OCI-LY3 (cell line): ENCODE measurements around the gene CABP7.

Experiments used
- H2AFZ ChIP-seq: fragments of 200-600, 300-600 bp; shearing (Covaris generic); 2 replicates; pipeline ENCODE4 v1.6.0; 2014; ENCODE audit warnings: antibody characterized with exemption, low read depth, low read length
- H3K27ac ChIP-seq: fragments of 200-600, 300-600 bp; sonication (generic); 2 replicates; pipeline ENCODE4 v1.5.1; 2014; ENCODE audit warnings: mild to moderate bottlenecking, low read length, moderate library complexity, mixed read lengths
- H3K27me3 ChIP-seq: fragments of 200-600, 300-600 bp; sonication (generic); 2 replicates; pipeline ENCODE4 v1.6.1; 2014; ENCODE audit warnings: low read depth, low read length, mixed read lengths
- H3K36me3 ChIP-seq: fragments of 200-600, 300-600 bp; sonication (generic); replicated peaks from 2 replicates; pipeline ENCODE3; 2014; ENCODE audit warnings: low read depth, low read length, mixed read lengths
- H3K4me1 ChIP-seq: fragments of 300-600, 200-600 bp; sonication (generic); 2 replicates; pipeline ENCODE4 v1.6.1; 2014; ENCODE audit warnings: low read length, mixed read lengths
- H3K4me2 ChIP-seq: fragments of 200-600, 300-600 bp; sonication (generic); 2 replicates; pipeline ENCODE4 v1.6.1; 2014; ENCODE audit warnings: low read length, mixed read lengths
- H3K4me3 ChIP-seq: fragments of 300-600, 200-600 bp; sonication (generic); 2 replicates; pipeline ENCODE4 v1.5.1; 2014; ENCODE audit warnings: antibody characterized with exemption, mild to moderate bottlenecking, low read length, moderate library complexity
- H3K79me2 ChIP-seq: fragments of 300-600, 200-600 bp; shearing (Covaris generic); 2 replicates; pipeline ENCODE4 v1.6.1; 2014; ENCODE audit warnings: mild to moderate bottlenecking, low read length, mixed read lengths
- H3K9ac ChIP-seq: fragments of 300-600, 200-600 bp; shearing (Covaris generic); 2 replicates; pipeline ENCODE4 v1.6.0; 2014; ENCODE audit warnings: mild to moderate bottlenecking, low read length, moderate library complexity
- H3K9me3 ChIP-seq: fragments of 200-600, 300-600 bp; shearing (Covaris generic); 2 replicates; pipeline ENCODE4 v1.6.1; 2014; ENCODE audit warnings: low read length, mixed read lengths; ENCODE audit not compliant: insufficient read depth
- H4K20me1 ChIP-seq: fragments of 200-600, 300-600 bp; sonication (generic); 2 replicates; pipeline ENCODE4 v1.6.1; 2016; ENCODE audit warnings: low read length, mixed read lengths; ENCODE audit not compliant: insufficient read depth
- EZH2phosphoT487 ChIP-seq: fragments of 200-600 bp; shearing (Covaris generic); IDR thresholded peaks from 2 replicates; pipeline ENCODE4 v1.6.1; 2018; ENCODE audit warnings: antibody characterized with exemption, mixed run types, low read depth
- TF ChIP-seq, protein P1 (sequence below): fragments of 200-600, 300-600 bp; sonication (generic); IDR thresholded peaks from 2 replicates; pipeline ENCODE4 v1.5.1; 2014; ENCODE audit warnings: antibody characterized with exemption, low read length, low read depth

The CABP7 gene

DNA sequence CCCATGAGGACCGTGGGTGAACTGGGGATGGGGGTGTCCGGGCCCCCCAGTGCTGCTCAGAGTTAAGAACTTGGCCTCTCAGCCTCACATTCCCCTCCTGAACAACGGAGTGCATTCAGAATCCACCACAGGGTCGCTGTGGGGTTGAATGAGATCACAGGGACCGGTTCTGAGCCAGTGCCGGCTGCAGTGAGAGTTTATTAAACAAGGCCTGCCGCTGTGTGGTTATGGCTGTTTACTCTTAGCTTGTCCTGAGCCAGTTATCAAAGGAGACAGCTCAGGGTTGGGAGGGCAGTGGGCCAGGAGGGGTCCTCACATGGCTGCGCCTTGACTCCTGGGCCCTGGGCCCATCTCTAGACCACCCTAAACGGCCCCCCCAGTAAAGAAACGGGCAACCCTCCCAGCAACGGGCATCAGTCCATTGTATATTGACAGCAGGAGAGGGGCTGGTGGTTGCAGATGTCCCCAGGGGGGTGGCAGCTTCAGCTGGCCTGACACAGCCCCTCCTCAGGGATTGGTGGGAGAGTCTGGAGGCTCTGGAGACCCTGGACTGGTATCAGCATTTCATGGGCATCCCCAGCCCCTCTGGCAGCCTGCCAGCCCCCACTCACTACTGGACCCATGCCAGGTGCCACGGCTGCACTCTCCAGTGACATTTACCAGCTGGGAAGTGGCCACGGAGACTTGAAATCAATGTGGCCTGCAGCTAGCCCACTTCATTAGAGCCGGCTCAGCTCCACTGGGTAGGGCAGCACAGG, 15.1 kb upstream of the CABP7 start:
- Histone ChIP-seq H3K4me2 (no peak overlapping the region), H3K79me2 (no peaks in the 10 kb centered on the region), H3K4me3 (no peak overlapping the region), H3K4me1 (peaks cover 13% of the 10 kb centered on the region), H3K27me3 (peaks cover 12% of the 10 kb centered on the region), H4K20me1 (no peaks in the 10 kb centered on the region), H3K27ac (no peak overlapping the region), H2AFZ (no peak overlapping the region), H3K9ac (no peak overlapping the region), H3K36me3 (no peaks in the 10 kb centered on the region), H3K9me3 (no peaks in the 10 kb centered on the region)
- TF ChIP-seq, protein P1, sequence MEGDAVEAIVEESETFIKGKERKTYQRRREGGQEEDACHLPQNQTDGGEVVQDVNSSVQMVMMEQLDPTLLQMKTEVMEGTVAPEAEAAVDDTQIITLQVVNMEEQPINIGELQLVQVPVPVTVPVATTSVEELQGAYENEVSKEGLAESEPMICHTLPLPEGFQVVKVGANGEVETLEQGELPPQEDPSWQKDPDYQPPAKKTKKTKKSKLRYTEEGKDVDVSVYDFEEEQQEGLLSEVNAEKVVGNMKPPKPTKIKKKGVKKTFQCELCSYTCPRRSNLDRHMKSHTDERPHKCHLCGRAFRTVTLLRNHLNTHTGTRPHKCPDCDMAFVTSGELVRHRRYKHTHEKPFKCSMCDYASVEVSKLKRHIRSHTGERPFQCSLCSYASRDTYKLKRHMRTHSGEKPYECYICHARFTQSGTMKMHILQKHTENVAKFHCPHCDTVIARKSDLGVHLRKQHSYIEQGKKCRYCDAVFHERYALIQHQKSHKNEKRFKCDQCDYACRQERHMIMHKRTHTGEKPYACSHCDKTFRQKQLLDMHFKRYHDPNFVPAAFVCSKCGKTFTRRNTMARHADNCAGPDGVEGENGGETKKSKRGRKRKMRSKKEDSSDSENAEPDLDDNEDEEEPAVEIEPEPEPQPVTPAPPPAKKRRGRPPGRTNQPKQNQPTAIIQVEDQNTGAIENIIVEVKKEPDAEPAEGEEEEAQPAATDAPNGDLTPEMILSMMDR, result no peak
- TF ChIP-seq EZH2phosphoT487, result no peak

GRCh38 chr22:29705651-29706050, 14.2 kb upstream of the CABP7 start:
- H4K20me1 ChIP-seq, result no peaks in the 10 kb centered on the region
- no peaks in the 10 kb centered on the region for H3K9me3 ChIP-seq
- no peak overlapping the region for H3K4me3 ChIP-seq
- H3K79me2 ChIP-seq, result no peaks in the 10 kb centered on the region
- H3K4me2 ChIP-seq, result no peak overlapping the region
- peaks cover 12% of the 10 kb centered on the region for H3K27me3 ChIP-seq
- no peak overlapping the region for H3K27ac ChIP-seq
- H3K4me1 ChIP-seq, result peaks cover 13% of the 10 kb centered on the region
- no peak overlapping the region for H3K9ac ChIP-seq
- TF ChIP-seq, protein P1, result no peak
- no peak for TF ChIP-seq EZH2phosphoT487
- no peak overlapping the region for H2AFZ ChIP-seq
- no peaks in the 10 kb centered on the region for H3K36me3 ChIP-seq

DNA sequence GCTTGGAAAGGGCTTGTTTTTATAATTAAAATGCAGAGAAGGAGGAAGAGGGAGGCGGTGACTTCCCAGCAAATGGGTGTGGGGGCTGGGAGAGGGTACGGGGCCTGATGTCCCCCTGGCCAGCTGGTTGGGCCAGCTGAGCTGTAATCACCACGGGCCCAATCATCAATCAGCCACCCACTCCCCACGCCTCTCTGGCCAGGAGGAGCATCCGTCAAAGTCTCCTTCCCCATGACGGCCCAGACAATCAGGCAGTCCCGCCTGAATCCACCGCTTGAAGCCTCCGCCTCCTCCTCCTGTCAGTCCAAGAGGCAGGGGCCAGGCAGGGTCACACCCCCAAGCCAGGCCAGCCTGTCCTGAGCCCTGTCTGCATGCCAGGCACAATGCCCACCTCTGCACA, 13.3 kb upstream of the CABP7 start:
- H3K9ac ChIP-seq, result no peak overlapping the region
- peaks cover 12% of the 10 kb centered on the region for H3K27me3 ChIP-seq
- H3K4me2 ChIP-seq, result no peak overlapping the region
- no peaks in the 10 kb centered on the region for H3K9me3 ChIP-seq
- H2AFZ ChIP-seq, result no peak overlapping the region
- H3K27ac ChIP-seq, result no peak overlapping the region
- H3K4me3 ChIP-seq, result no peak overlapping the region
- no peaks in the 10 kb centered on the region for H4K20me1 ChIP-seq
- peaks cover 13% of the 10 kb centered on the region for H3K4me1 ChIP-seq
- no peaks in the 10 kb centered on the region for H3K36me3 ChIP-seq
- TF ChIP-seq, protein P1, result no peak
- TF ChIP-seq EZH2phosphoT487, result no peak
- H3K79me2 ChIP-seq, result no peaks in the 10 kb centered on the region

- H3K4me3 ChIP-seq, result no peak overlapping the region
- no peaks in the 10 kb centered on the region for H3K36me3 ChIP-seq
- TF ChIP-seq, protein P1, result no peak
- TF ChIP-seq EZH2phosphoT487, result no peak
- H3K9me3 ChIP-seq, result no peaks in the 10 kb centered on the region
- no peak overlapping the region for H3K4me2 ChIP-seq
- H3K4me1 ChIP-seq, result peaks cover 13% of the 10 kb centered on the region
- H3K9ac ChIP-seq, result no peak overlapping the region
- H3K27ac ChIP-seq, result no peak overlapping the region
- H2AFZ ChIP-seq, result no peak overlapping the region
- H3K27me3 ChIP-seq, result peaks cover 12% of the 10 kb centered on the region
- no peaks in the 10 kb centered on the region for H4K20me1 ChIP-seq
- H3K79me2 ChIP-seq, result no peaks in the 10 kb centered on the region
These were observed 12.8 kb upstream of the CABP7 start for GRCh38 chr22:29707010-29707409.
